HuH-7 (cell line): ENCODE data around the gene LIMA1.
"Not testable (repeated sequence)": the region's sequence is repeated elsewhere in the genome, so short reads cannot be mapped to it uniquely, and the experiment has no call there.

Experiments used
- DNase-seq: peaks from one replicate; pipeline ENCODE4 v3.0.0; 2011; ENCODE audit warnings: low spot score

The LIMA1 gene

GRCh38 chr12:50283229-50283923, at the start of gene LIMA1:
Gene LIMA1 (minus strand): TSS chr12:50283520. CDS start chr12:50248751, 34,769 bp downstream.
- peak; percentile 93 for DNase-seq

GRCh38 chr12:50331745-50332144, 48.4 kb upstream of the LIMA1 start:
- DNase-seq: no peak

- not testable (repeated sequence) for DNase-seq
Observed at GRCh38 chr12:50328664-50329063, 45.3 kb upstream of the LIMA1 start.

GRCh38 chr12:50326590-50327284, 43.4 kb upstream of the LIMA1 start:
- DNase-seq: no peak

- DNase-seq: no peak
Observed at GRCh38 chr12:50325890-50326391, 42.6 kb upstream of the LIMA1 start.

GRCh38 chr12:50324770-50325169, 41.5 kb upstream of the LIMA1 start:
- DNase-seq: not testable (repeated sequence)

- not testable (repeated sequence) for DNase-seq
Observed at GRCh38 chr12:50324077-50324476, 40.8 kb upstream of the LIMA1 start.

GRCh38 chr12:50322206-50322605, 38.9 kb upstream of the LIMA1 start:
- no peak for DNase-seq

- DNase-seq: no peak
Observed at GRCh38 chr12:50317203-50317602, 33.9 kb upstream of the LIMA1 start.

GRCh38 chr12:50315803-50316202, 32.5 kb upstream of the LIMA1 start:
- DNase-seq: no peak

- DNase-seq: peak; percentile 65
Observed at GRCh38 chr12:50314636-50315312, 31.5 kb upstream of the LIMA1 start.

GRCh38 chr12:50313971-50314370, 30.7 kb upstream of the LIMA1 start:
- DNase-seq: not testable (repeated sequence)

GRCh38 chr12:50313256-50313931, 30.1 kb upstream of the LIMA1 start:
- no peak for DNase-seq

GRCh38 chr12:50311858-50312609, 28.7 kb upstream of the LIMA1 start:
- not testable (repeated sequence) for DNase-seq

GRCh38 chr12:50309950-50310349, 26.6 kb upstream of the LIMA1 start:
- no peak for DNase-seq

GRCh38 chr12:50302686-50303085, 19.4 kb upstream of the LIMA1 start:
- DNase-seq: no peak

GRCh38 chr12:50297996-50298395, 14.7 kb upstream of the LIMA1 start:
- DNase-seq: no peak

GRCh38 chr12:50297027-50297426, 13.7 kb upstream of the LIMA1 start:
- no peak for DNase-seq

- no peak for DNase-seq
Observed at GRCh38 chr12:50296554-50296953, 13.2 kb upstream of the LIMA1 start.

GRCh38 chr12:50291377-50291776, 8.1 kb upstream of the LIMA1 start:
- no peak for DNase-seq

- DNase-seq: not testable (repeated sequence)
Observed at GRCh38 chr12:50290692-50291091, 7.4 kb upstream of the LIMA1 start.
